Fibroblast of gingiva (primary cell): ENCODE data around the gene CPE.
"Not testable (repeated sequence)": the region's sequence is repeated elsewhere in the genome, so short reads cannot be mapped to it uniquely, and the experiment has no call there.

Experiments
- DNase-seq: peaks from one replicate; pipeline ENCODE4 v3.0.0-alpha.2; 2011; ENCODE audit warnings: low read depth

The CPE gene

GRCh38 chr4:165404080-165404479, 25.3 kb downstream of the CPE start:
- no peak for DNase-seq

- no peak for DNase-seq
Observed at GRCh38 chr4:165404696-165405095, 25.9 kb downstream of the CPE start.

GRCh38 chr4:165410214-165410613, 31.4 kb downstream of the CPE start:
- no peak for DNase-seq

- DNase-seq = no peak
Observed at GRCh38 chr4:165415910-165416309, 37.1 kb downstream of the CPE start.

GRCh38 chr4:165418073-165418472, 39.3 kb downstream of the CPE start:
- no peak for DNase-seq

DNA sequence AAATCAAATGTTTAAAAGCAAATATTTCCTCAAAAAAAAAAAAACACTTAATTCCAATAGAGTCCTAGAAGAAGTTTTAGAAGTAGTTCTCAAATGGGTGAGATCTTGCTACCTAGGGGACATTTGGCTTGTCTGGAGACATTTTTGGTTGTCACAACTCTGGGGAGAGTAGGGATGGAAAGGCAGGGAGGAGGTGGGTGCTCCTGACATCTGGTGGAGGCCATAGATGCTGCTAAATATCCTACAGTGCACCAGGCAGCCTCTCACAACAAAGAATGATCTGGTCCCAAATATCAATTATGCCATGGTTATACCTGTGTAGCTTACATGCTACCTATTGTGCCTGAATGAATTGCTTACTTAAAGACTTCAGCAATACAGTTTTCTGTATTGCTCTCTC, 46.8 kb downstream of the CPE start:
- DNase-seq = no peak

DNA sequence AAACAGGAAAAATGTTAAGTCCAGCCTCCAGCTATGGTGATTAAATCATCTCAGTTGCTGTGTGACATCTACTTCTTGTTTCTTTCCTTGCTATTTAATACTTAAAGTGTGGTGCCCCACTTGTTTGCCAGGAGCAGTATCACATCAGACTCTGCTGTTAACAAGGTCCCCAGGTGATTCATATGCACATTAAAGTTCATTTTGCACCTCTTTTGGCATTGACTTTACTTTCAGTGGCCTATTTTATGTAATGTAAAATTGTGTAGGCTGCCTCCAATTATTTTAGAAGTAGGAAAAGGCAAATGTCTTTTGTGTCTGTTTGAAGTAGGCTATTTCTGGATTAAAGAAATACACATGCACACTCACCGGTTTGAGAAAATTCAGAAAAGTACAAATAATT, 47.5 kb downstream of the CPE start:
- DNase-seq = no peak

DNA sequence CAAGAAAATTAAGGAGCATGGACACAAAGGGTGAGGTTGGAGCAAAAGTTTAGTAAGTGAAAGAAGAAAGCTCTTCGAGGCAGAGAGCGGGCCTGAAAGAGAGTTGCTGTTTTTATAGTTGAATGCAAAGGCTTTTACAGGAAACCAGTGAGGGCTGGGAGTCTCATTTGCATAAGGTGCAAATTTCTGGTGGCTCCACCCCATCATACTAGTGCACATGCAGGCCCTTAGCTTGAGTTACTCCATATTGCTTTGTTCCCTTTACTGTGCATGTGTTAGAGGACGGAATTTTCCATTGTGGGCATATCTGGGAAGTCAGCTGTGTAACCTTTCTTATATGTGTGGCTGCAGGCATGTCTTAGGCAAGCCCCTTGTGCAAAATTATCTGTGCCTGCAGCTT, 48.0 kb downstream of the CPE start:
- DNase-seq = no peak

- DNase-seq = no peak
Observed at GRCh38 chr4:165428957-165429356, 50.1 kb downstream of the CPE start.

DNA sequence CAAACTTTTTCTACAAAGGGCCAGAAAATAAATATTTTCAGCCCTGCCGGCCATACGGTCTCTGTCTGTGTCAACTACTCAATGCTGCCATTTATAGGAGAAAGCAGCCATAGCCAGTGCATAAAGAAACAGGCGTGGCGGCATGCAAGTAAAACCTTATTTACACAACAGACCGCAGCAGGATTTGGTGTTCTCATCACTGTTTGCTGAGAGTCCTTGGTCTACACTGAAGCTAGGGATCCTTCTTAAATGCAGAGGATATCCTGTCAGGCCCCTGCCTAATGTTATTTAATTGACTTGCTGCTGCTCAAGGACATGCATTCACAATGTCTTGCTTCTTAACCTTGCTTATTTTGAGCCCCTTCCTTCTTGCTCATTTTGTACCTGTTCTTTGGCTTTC, 54.7 kb downstream of the CPE start:
- DNase-seq = no peak

GRCh38 chr4:165437691-165438090, 58.9 kb downstream of the CPE start:
- no peak for DNase-seq

DNA sequence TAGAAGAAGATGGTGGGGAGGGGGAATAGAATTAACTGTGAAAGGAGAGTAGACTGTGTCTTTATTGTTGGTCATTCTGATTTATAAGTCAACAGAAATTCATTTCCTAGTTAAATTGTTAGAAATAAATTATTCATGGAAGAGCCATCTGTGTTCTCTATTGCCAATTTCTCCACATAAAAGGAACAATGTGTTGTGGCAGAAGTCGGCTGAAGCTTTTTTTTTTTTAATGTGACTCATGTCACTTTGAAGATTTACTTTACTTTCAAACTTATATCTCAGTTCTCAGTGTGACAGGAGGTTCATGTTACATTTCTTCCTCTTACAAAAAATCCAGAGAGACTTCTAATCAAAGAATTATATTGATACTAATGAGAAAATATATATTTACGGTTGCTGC, 60.5 kb downstream of the CPE start:
- DNase-seq = no peak

DNA sequence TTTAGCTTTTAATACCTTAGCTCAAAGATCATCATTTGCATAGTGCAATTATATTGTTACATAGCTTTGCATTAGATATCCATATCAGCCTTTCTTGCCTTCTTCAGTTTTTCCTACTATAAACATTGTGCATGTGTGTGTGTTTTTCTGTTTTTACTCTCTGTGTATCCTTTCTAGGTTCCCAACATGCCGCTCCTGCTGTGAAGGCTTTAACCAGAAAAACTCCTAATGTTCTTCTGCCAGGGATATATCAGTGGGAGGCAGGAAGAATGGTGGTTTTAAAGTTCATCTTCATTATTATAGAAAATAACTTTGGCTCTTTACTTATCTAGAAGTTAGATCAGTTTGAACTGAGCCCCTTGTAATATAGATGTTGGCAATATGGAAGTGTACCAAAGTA, 61.2 kb downstream of the CPE start:
- no peak for DNase-seq

DNA sequence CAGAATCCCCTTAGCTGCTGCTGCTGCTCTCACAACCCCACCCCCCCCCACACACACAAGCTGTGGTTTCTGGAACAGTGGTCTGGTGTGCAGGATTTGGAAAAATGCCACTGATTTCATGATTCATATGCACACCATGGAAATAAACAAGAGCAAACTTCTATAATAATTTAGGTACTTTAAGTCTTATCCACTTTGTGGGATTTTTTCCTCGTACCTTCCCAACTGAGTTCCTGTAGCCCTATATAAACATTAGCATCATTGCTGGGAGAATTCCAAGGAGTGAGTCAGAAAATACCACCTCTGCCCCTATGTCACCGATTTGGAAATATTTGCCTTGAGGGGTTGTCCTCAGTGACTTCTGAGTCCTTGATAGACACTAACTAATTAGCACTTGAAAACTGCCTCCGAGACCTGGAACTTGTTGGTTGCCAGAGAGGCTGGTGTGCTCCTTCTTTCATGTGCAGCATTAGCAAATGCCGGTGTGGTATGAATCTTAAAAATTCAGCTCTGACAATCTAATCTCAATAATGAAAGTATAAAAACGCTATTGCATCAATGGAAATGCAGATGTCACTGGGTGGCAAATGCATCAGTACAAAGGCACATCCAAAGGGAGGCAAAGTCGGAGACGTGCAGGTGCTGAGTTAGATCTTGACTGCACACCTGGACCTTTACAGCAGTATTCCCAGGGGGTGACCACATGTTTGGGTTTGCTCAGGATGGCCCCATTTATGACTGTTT, 61.8 kb downstream of the CPE start:
- peak; percentile 32 for DNase-seq

GRCh38 chr4:165443276-165443675, 64.5 kb downstream of the CPE start:
- no peak for DNase-seq

- DNase-seq = no peak
Observed at GRCh38 chr4:165448700-165449099, 69.9 kb downstream of the CPE start.

GRCh38 chr4:165449333-165449732, 70.5 kb downstream of the CPE start:
- DNase-seq = no peak

DNA sequence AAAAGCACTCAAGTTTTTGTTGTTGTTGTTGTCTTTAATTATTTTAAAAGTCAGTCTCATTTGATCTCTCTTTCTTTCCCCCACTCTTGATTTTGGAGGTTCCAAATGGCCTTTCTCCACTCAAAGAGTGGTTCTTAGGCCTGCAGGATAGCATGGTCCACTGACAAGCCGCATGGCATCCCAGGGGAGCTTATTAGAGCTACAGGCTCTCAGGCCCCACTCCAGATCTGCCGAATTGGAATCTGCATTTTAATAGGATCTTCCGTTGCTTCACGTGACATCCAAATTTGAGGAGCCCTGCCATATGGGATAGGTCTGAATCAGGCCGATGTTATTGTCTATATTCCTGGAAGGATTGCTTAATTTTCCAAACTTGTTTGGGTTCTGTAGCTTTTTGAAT, 72.1 kb downstream of the CPE start:
- DNase-seq = no peak

- not testable (repeated sequence) for DNase-seq
Observed at GRCh38 chr4:165453140-165453539, 74.3 kb downstream of the CPE start.

DNA sequence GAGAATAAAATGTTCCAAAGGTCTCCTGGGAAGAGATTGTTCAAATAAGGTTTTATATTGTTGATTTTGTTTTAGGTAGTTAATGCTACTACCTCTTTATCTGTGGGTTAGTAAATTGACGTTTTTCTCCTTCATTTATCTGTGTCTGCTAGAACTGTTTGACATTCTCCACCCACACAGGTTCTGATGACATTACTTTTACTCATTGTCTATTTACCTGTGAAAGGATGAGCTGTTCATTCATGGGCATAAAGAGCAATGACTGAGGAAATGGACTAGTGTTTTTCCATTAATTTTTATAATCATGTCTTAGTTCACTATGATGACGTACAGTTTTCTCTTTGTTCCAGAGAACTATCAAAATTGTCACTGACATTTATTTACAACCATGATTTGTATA, 75.6 kb downstream of the CPE start:
- no peak for DNase-seq

DNA sequence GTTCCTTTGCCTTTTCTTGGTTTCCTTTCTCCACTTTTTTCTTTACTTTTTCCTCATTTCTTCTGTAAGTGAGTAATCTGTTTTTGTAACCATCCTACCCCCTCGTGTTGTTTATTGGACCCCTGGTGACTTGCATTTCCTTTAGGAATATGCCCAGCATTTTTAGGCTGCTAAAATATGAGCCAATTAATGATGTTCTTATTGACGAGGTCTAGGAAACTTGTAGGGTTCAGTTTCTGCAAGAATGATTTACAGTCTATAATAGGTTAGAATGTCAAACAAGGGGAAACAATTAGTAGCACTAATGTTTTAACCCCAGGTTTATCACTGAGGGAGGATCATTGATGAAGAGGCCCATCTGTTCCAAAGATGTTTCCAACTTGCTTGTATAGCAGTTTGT, 79.0 kb downstream of the CPE start:
- DNase-seq = no peak

- no peak for DNase-seq
Observed at GRCh38 chr4:165458471-165458870, 79.7 kb downstream of the CPE start.

DNA sequence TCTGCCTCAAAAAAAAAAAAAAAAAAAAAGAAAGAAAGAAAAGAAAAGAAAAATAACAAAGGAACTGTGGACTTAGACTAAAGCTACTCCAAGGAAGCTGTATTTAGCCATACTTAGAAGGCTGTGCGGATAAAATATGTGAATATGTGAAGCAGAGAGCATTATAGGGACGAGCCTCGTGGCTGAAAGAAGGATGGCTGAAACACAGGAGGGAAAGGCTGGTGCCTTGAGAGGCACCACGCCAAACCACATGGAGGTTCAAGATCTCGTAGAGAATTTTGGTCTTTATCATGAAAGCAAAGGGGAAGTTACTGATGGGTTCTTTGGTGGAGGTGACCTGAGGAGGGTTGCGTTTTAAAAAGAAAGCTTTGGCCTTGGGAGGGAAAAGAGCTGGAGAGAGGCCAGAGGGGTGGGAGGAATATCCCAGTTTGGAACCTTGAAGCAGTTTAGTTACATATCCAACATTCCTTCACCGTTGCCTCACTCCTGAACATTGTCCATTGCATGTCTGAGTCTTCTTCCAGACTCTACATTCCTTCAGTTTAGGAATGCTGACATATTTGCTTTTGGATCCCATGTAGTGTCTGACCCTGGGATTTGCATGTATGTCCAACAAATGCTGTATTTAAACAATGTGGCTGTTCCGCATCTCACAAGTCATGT, 82.5 kb downstream of the CPE start:
- peak; percentile 34 for DNase-seq

DNA sequence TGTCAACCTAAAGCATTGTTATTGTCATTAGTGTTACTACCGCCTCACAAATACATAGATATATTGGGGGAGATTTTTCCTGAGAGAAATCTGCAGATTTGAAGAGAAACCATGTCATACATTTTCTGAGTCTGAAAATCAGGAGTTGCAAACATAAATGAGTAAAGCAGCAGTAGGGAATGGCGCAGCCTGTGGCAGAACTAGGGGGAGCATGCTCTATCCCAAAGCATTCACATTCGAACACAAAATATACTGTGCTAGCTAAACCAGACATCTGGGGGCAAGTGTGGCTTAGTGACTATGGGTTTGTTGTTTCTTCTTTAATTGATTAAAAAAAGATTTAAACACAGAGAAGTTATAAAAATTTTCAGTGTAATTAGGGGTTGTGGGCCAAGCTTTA, 83.2 kb downstream of the CPE start:
- no peak for DNase-seq
